ENCODE measurements around the gene GATB. TPM values are rescaled to one million over a fixed set of nuclear protein-coding genes. Genes with fewer than 3 reads are reported as not detected.

The GATB gene
- polyA plus RNA-seq, 1 donor (not counting 4 experiments of a cell fraction or from before 2014, with no cell fraction given), result 31.0 TPM

- H3K4me3 ChIP-seq (ENCODE audit: control insufficient read depth in 2 of 3, extremely low read depth in 1 of 3, insufficient read depth in 2 of 3, low read depth in 1 of 3, low read length in 3 of 3), result no peak overlapping the region
- H4K20me1 ChIP-seq (ENCODE audit: control insufficient read depth, extremely low read depth, insufficient read depth, low read length), result no peaks in the 10 kb centered on the region
- dilution Hi-C loops (cut with MboI; ENCODE audit: extremely low pct_ligation_motif_present, low sequenced_read_pairs), result no loop called here
- no peak overlapping the region for H3K4me2 ChIP-seq (ENCODE audit: control insufficient read depth, extremely low read depth, insufficient read depth, low read depth, low read length)
- no peak for TF ChIP-seq EZH2 (IDR thresholded peaks at IDR 0.05; ENCODE audit: low read length)
- TF ChIP-seq CTCF (optimal IDR thresholded peaks at IDR 0.05 in 1 of 3, IDR thresholded peaks at IDR 0.05 in 1 of 3, conservative IDR thresholded peaks at IDR 0.05 in 1 of 3; ENCODE audit: extremely low read depth in 1 of 3, insufficient read depth in 2 of 3, low read length in 3 of 3), result no peak
- no peak overlapping the region for H2AFZ ChIP-seq (ENCODE audit: control insufficient read depth, low read length)
- no peaks in the 10 kb centered on the region for H3K79me2 ChIP-seq (ENCODE audit: control insufficient read depth, insufficient read depth, low read length)
- no peak overlapping the region for H3K9ac ChIP-seq (ENCODE audit: control insufficient read depth, extremely low read depth, insufficient read depth, low read length)
- H3K9me1 ChIP-seq (ENCODE audit: control insufficient read depth, extremely low read depth, insufficient read depth, low read length), result no peaks in the 10 kb centered on the region
- H3K36me3 ChIP-seq (ENCODE audit: control insufficient read depth in 2 of 2, extremely low read depth in 1 of 2, insufficient read depth in 2 of 2, low read length in 2 of 2), result peaks cover 5 to 8% of the 10 kb centered on the region in 2 experiments
- H3K9me3 ChIP-seq (ENCODE audit: control insufficient read depth, low read depth, low read length), result no peaks in the 10 kb centered on the region
- no peaks in the 10 kb centered on the region for H3K4me1 ChIP-seq (ENCODE audit: control insufficient read depth, extremely low read depth, insufficient read depth, low read length)
- no peak for DNase-seq (ENCODE audit: low read depth, low spot score)
- no peaks in the 10 kb centered on the region for H3K27me3 ChIP-seq (ENCODE audit: control insufficient read depth, extremely low read depth, insufficient read depth, low read length)
- H3K27ac ChIP-seq (ENCODE audit: control insufficient read depth, insufficient read depth, low read length), result no peak overlapping the region
- no peak for FAIRE-seq
These were observed 43.5 kb downstream of the GATB start for GRCh38 chr4:151717314-151717713.

- no peaks in the 10 kb centered on the region for H3K9me3 ChIP-seq (ENCODE audit: control insufficient read depth, low read depth, low read length)
- H4K20me1 ChIP-seq (ENCODE audit: control insufficient read depth, extremely low read depth, insufficient read depth, low read length), result no peaks in the 10 kb centered on the region
- no peaks in the 10 kb centered on the region for H3K9me1 ChIP-seq (ENCODE audit: control insufficient read depth, extremely low read depth, insufficient read depth, low read length)
- TF ChIP-seq CTCF (optimal IDR thresholded peaks at IDR 0.05 in 1 of 3, IDR thresholded peaks at IDR 0.05 in 1 of 3, conservative IDR thresholded peaks at IDR 0.05 in 1 of 3; ENCODE audit: extremely low read depth in 1 of 3, insufficient read depth in 2 of 3, low read length in 3 of 3), result no peak
- DNase-seq (ENCODE audit: low read depth, low spot score) (no peak), FAIRE-seq (no peak)
- H3K9ac ChIP-seq (ENCODE audit: control insufficient read depth, extremely low read depth, insufficient read depth, low read length), result no peak overlapping the region
- no peaks in the 10 kb centered on the region for H3K79me2 ChIP-seq (ENCODE audit: control insufficient read depth, insufficient read depth, low read length)
- peaks cover 5 to 6% of the 10 kb centered on the region in 2 experiments for H3K36me3 ChIP-seq (ENCODE audit: control insufficient read depth in 2 of 2, extremely low read depth in 1 of 2, insufficient read depth in 2 of 2, low read length in 2 of 2)
- dilution Hi-C loops (cut with MboI; ENCODE audit: extremely low pct_ligation_motif_present, low sequenced_read_pairs), result no loop called here
- no peak overlapping the region for H3K4me3 ChIP-seq (ENCODE audit: control insufficient read depth in 2 of 3, extremely low read depth in 1 of 3, insufficient read depth in 2 of 3, low read depth in 1 of 3, low read length in 3 of 3)
- no peaks in the 10 kb centered on the region for H3K27me3 ChIP-seq (ENCODE audit: control insufficient read depth, extremely low read depth, insufficient read depth, low read length)
- no peaks in the 10 kb centered on the region for H3K4me1 ChIP-seq (ENCODE audit: control insufficient read depth, extremely low read depth, insufficient read depth, low read length)
- no peak overlapping the region for H3K4me2 ChIP-seq (ENCODE audit: control insufficient read depth, extremely low read depth, insufficient read depth, low read depth, low read length)
- no peak overlapping the region for H2AFZ ChIP-seq (ENCODE audit: control insufficient read depth, low read length)
- no peak overlapping the region for H3K27ac ChIP-seq (ENCODE audit: control insufficient read depth, insufficient read depth, low read length)
These were observed 44.5 kb downstream of the GATB start for GRCh38 chr4:151716324-151716723.

Data from keratinocyte (primary cell).